Left renal pelvis (tissue), 4 donors: ENCODE measurements around the gene ATP6V0B. TPM values are rescaled to one million over a fixed set of nuclear protein-coding genes. Genes with fewer than 3 reads are reported as not detected.

Experiments
- DNase-seq, 4 donors: peaks; one replicate each; pipeline ENCODE4 v3.0.0-alpha.2; 2013; ENCODE audit warnings: low read depth in 4 of 4, low spot score in 3 of 4
- polyA plus RNA-seq, 4 donors: library from polyadenylated mRNA; unstranded; fragments of 120-200 nt; gene quantifications; one replicate each; pipeline ENCODE4 v1.2.1, GENCODE V29; 2013; ENCODE audit not compliant: insufficient read length in 4 of 4

Gene ATP6V0B
- polyA plus RNA-seq, 4 donors: 69.3 to 158 (median 130) TPM

DNA sequence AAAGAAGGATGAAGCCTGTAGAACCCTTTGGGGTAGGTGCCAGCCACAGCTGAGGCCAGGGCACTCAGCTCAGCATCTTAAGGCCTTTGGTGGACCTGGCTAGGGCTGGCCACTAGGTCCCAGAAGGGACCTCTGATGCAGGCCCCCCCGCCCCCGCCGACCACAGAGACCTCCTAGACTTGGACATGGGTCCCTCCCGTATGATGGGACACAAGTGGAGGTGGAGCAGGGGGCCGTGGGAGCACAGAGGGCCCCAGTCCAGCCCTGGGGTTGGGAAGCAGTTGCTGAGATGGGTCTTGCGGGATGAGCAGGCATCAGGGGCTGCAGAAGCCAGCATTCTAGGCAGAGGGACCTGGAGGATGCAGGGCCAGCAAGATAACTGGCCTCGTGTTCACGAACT, 7.5 kb downstream of the ATP6V0B start:
- no peak for DNase-seq

DNA sequence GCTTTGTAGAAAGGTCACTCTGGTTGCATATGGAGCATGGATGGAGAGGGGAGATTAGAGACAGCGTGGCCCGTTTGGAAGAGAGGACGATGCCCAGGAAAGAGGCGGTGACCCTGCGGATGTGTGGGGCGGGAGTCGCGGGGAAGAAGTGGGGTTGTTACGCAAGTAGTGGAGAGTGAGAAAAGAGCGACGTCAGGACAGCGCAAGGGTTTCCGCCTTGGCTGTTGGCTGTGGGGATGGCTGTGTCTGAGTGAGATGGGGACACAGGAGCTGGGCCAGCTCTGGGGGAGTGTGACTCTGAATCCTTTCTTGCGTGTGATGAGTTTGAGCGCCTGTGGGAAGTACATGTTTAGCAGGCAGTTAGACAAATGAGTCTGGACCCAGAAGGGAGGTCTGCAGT, 8.0 kb downstream of the ATP6V0B start:
- DNase-seq: no peak

DNA sequence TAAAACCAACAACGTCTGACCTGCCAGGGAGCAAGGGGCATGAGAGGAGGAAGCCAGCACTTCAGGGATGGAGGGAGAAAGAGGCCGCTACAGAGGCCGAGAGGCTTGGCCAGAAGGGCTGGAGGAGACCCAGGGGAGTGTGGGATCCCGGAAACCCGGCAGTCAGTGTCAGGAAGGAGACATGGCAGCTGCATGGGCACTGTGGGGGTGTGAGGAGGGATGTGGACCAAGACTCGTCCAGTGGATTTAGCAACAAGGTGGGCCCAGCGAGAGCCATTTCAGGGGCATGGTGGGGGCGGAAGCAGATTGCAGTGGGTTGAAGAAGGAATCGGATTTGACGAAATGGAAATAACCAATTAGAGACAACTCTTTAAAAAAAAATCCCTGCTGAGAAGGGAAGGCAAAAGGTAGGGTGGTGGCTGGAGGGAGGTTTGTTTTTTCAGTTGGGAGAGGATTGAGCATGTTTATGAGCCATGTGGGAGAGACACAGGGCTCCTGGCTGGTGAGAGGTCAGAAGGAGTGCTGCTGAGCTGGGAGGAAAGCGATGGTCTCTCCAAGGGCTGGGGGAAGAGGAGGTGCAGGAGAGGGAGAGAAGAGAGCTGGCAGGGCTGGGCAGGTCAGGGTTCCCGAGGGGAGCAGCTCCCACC, 8.6 kb downstream of the ATP6V0B start:
- DNase-seq: no peak

DNA sequence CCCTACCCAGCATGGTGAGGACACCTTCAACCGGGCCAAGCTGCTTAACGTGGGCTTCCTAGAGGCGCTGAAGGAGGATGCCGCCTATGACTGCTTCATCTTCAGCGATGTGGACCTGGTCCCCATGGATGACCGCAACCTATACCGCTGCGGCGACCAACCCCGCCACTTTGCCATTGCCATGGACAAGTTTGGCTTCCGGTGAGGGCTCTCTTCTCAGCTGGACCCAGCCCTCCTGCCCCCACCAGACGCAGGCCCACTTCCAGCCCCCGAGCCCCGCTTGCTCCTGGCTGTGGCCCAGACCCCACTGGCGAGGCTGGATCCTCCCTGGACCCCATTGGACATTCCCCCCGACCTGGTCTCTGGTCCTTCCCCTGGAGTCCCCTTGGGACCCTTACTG, 10.1 kb downstream of the ATP6V0B start:
- DNase-seq: no peak

DNA sequence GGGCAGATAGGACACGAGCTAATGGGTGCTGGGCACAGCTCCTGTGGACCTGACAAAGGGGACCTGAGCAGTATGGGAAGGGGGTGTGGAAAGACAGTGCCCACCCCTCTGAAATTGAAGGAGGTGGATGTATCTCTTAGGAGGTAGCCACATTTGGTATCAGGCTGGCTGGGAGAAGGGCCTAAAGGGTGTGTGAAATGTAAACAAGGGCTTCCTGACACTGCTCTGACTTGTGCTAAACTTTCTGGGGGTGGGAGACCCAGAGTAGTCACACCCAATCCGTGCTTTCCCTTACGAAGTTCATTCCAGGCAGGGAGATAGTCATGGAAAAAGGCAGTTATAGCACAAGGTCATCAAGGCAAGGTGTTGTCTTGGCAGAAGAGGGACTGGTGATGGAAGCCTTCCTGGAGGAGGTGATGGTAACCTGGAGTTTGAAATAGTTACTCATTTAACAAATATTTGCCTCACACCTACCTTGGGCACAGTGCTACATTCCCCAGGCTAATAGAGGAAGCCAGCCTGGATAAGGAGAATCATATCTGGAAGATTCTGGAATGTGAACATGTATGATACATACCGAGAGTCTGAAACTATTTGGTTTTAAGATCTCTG, 11.3 kb downstream of the ATP6V0B start:
- DNase-seq: no peak

DNA sequence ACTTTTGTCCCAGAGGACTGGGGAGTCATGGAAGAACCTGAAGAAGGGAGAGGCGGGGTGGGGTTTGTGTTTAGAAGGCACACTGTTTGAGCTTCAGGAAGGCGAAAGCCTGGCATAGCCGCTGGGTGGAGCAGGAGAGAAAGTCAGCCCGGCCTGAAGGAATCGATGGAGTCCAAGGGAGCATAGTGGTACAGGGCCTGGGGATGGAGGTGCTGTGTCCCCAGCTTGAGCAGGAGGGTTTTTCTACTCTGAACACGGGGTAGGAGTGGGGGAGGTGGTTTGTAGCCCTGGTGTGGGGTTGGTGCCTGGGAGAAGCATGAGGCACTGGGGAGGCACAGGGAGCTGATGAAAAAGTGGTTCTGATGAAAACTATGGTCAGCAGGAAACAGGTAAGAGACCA, 12.0 kb downstream of the ATP6V0B start:
- no peak for DNase-seq

DNA sequence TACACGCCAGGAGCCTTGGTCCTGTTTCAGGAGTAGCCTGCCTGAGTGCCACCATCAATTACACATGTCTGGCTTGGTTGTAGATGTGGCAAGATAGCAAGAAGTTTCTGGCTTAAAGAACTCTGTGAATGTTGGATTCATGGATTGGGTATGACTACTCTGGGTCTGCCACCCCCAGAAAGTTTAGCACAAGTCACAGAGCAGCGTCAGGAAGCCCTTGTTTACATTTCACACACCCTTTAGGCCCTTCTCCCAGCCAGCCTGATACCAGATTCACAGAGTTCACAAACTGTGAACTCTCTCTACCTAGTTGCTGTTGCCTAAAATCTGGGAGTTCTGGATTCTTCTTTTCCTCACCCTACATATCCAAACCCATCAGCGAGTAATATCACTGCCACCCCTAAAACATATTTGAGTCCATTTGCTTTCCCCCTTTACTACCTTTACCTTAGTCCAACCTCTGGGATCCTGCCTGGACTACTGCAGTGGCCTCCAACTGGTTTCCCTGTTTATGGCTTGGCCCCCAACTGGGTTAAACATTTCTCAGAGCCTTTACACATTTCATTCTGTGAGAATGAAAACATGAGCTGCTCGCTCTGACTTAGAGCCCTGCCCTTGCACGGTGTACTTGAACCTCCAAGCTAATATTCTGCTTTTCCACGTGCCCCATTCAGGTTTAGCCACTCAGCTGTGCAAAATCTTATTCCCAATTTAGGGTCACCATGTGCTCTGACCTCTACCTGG, 12.6 kb downstream of the ATP6V0B start:
- DNase-seq: no peak

DNA sequence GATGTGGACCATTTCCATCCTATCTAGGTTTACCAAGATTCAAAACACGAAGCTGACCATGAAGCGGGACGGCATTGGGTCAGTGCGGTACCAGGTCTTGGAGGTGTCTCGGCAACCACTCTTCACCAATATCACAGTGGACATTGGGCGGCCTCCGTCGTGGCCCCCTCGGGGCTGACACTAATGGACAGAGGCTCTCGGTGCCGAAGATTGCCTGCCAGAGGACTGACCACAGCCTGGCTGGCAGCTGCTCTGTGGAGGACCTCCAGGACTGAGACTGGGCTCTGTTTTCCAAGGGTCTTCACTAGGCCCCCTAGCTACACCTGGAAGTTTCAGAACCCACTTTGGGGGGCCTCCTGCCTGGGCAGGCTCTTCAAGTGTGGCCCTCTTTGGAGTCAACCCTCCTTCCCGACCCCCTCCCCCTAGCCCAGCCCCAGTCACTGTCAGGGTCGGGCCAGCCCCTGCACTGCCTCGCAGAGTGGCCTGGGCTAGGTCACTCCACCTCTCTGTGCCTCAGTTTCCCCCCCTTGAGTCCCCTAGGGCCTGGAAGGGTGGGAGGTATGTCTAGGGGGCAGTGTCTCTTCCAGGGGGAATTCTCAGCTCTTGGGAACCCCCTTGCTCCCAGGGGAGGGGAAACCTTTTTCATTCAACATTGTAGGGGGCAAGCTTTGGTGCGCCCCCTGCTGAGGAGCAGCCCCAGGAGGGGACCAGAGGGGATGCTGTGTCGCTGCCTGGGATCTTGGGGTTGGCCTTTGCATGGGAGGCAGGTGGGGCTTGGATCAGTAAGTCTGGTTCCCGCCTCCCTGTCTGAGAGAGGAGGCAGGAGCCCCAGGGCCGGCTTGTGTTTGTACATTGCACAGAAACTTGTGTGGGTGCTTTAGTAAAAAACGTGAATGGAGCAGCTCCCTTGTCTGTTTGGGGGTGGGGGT, 15.8 kb downstream of the ATP6V0B start:
- no peak for DNase-seq

DNA sequence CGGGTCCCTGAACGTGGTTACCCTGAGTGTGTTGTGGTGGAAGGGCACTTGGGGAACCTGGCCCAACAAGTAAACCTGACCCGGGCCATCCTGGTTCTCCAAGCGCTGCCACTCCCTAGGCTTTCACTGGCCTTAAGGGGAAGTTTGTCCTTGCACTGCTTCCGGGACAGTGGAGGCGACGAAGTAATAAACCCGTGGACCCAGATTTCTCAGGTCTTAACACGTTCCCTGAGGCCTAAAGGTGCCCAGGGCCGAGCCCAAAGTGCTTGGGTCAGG, 16.4 kb downstream of the ATP6V0B start:
- DNase-seq: no peak

DNA sequence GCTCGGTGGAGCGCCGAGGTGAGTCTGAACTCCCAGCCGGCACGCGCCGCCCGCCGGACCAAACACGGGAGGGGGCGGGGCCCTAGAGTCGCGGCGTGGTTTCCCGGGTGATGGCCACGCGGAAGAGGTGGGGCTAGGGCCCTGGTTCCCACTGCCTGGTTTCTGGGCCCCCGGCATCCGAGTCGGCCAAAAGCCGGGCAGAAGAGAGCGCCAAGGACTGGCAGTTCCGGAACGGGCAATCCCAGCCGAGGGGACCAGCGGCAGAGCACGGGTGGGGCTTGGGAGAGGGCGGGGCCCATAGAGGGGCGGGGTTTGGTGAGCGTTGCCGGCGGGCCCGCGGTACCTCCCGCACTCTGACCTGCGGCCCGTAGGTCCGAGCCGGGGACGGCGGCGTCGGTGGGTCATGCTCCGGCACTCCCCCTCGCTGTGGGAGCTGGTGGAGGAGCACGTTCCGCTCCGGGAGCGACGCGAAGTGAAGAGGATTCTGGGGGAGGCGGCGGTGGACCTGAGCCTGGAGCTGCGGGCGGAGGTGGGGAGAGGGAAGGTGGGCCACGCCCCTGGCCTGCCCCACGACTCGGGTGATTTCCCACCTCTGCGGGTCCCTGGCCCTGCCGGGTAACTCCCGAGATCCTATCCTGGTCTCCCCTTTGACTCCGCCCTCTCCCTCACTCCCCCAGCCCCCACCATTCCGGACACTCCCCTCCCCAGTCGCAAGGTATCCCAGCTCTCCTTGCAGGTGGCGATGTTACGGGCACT, 16.9 kb downstream of the ATP6V0B start, which contains the start of gene CCDC24:
CCDC24 (plus strand) TSS at position 124 of the 756 bp plus-strand sequence; CDS start at position 404, 280 bp downstream.
- no peak for DNase-seq

DNA sequence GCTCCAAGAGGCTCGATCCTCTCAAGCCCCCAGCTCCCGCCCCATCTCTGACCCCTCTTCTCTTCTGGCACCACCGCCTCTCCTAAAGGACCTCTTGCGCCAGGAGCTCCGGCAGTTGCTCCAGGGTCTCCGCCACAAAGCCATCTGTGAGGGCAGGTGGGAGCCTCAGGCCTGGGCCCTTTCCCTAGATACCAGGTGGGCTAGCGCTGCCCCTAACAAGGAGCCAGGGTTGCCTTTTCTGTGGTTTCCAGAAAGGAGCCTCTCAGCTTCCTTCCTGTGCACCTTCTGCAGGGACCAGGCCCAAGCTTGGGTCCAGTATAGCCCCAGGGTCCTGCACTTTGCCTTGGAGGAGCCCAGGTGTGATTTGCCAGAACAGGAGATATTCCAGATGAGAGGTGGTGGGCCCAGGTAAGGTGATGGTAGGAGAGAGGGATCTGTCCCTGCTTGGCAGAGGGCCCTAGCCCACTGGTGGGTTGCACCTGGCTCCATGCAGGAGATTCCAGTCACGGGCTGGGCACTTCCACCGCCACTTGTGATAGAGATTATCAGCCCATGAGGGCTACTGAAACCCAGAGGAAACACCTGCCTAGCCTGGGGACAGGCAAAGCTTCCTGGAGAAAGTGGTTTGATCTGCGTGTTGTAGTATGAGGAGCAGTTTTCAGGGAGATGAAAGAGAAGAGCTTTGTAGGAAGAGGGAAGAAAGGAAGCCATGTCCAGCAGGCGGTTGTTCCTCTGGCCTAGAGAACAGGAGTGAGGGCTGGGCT, 17.7 kb downstream of the ATP6V0B start:
- DNase-seq: no peak

DNA sequence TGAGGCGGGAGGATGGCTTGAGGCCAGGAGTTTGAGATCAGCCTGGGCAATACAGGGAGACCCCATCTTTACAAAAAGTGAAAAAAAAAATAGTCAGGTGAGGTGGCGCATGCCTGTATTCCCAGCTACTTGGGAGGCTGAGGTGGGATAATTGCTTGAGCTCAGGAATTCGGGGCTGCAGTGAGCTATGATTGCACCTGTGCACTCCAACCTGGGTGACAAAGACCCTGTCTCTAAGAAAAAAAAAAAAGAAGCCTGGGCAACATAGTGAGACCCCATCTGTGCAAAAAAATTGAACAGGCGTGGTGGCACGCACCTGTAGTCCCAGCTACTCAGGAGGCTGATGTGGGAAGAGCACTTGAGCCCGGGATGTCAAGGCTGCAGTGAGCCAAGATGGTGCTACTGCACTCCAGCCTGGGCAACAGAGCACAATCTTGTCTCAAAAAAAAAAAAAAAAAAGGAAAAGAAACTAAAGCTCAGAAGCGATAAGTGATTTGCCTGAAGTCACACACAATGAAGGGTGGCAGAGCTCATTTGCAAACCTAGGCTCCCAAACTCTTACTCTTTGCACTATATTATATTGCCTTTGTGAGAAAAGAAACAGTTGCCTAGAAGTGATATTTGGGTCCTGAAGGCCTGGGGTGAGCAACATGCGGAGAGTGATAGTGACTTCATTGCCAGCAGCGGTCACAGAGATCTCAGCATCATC, 18.6 kb downstream of the ATP6V0B start:
- DNase-seq: no peak

DNA sequence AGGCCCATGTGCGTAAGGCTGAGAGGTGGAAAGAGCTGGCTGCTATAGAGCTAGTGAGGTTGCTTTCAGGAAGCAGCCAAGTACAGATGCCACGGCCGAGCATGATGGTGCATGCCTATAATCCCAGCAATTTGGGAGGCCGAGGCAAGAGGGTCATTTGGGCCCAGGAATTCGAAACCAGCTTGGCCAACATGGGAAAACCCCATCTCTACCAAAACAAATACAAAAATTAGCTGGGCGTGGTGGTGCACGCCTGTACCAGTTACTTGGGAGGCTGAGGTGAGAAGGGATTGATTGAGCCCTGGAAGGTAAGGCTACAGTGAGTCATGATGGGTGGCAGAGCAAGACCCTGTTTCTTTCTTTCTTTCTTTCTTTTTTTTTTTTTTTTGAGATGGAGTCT, 19.3 kb downstream of the ATP6V0B start:
- no peak for DNase-seq

DNA sequence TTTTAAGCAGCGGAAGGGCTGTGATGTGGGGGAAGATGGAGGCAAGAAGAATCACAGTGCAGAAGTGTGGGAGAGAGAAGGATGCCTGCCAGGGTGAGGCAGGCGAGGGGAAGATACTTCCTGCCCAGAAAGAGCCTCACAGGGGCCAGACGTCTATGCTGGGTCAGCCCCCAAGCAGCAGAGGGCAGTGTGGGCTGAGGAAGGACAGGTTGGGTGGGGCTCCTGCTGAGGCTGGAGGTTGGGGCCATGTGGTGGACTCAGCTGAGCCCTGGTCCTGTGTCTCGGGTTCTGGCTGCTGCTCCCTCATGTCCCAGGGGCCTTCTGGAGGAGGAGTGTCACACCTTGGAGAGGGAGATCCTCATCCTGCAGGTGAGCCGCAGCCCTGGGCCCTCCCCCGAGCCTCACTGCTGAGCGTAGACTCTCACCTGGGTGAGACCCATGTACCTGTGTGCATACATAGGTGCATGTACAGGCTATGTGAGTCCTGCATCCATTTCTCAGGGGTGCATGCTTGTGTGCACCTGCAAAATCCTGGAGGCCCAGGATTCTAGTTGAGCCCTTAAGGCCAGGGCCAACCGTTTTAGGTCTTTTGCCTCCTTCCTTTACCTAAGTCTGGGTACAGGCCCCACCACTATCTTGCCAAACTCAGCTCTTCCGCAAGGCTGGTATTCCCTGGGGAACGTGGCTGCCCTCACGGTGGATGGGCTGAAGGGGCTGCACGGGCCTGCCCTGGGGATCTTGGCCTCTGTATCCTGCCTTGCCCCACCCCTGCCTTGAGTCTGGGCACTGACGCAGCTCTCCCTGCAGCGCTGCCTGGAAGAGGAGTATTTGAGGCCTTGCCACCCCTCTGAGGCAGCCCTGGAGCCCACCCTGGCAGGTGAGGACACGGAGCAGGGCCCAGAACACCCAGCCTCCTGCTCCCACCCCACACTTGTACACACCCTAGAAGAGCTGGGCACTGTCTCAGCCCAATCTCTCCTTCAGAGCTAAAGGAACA, 20.3 kb downstream of the ATP6V0B start:
- DNase-seq: no peak

DNA sequence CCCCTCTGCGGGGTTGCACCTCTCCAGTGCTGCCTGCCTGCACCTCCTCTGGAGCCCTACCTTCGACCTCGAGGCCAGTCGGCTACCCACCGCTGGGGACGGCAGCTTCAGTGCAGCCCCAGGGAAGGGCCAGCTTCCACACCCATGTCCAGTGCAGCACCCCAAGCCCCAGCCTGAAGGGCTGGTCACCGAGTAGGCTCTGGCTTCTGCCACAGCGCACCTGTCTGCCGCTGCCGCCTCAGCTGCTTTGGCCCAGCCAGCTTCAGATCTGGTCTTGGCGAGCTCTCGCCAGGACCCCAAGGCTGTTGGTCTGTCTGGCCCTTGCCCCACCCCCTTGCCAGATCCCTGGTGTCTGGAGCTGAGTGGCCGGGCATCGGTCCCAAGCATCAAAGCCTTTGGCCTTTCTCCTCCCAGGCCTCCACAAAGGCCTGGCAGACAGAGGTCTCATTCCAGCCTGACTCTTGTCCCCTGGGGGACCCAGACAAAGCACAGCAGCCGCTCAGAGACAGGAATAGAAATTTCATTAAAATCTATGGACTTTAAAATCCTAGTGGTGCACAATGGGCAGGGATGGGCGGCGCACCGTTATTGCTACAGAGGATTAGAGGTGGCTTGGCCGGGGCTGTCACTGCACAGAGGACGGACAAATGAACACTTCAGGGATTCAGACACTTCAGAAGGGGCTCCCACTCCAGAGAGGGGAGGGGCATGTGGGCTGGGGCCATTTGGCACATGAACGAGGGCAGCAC, 21.4 kb downstream of the ATP6V0B start:
- no peak for DNase-seq

DNA sequence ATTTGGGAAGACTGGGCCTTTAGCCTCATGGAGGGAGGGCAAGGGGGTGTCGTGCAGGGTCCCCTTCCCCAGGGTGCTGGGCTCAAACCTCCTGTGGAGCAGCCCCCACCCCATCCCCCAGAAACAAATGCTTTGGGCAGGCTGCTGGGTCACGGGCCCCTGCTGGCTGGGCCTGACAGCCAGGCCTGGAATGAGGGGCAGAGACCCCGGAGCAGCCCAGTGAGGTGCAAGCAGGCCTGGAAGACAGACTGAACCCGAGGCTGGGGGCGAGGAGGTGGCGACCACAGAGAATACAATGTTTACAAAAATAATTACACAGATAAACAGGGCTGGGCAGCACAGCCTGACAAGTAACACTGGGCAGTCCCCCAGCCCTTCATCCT, 22.0 kb downstream of the ATP6V0B start:
- no peak for DNase-seq
